Body of pancreas (tissue), 4 donors: ENCODE data around the gene CAMK1D.

Source experiments
- CTCF ChIP-seq, 7 experiments: fragments of 450-650 bp in 4 of 7; fragments of 200-600 bp in 3 of 7; sonication (generic) in 3 of 7; IDR thresholded peaks; one replicate each; pipeline ENCODE4 v1.5.1; 2016 to 2019; ENCODE audit warnings: antibody characterized with exemption in 7 of 7
- POLR2A ChIP-seq, 3 donors: fragments of 450-650 bp; IDR thresholded peaks; one replicate each; pipeline ENCODE4 v1.6.1; 2016; ENCODE audit warnings: antibody characterized with exemption in 3 of 3, mild to moderate bottlenecking in 2 of 3

- TF ChIP-seq POLR2A (IDR thresholded peaks at IDR 0.05): no peak
- no peak for TF ChIP-seq CTCF (IDR thresholded peaks at IDR 0.05)
Observed at GRCh38 chr10:12508165-12508564, 158.8 kb downstream of the CAMK1D start.
